Stimulated activated CD4-positive, alpha-beta T cell treated with anti-CD3 and anti-CD28 coated beads, TNF-alpha, amount 100 ng/mL, for 24 hours (primary cell): ENCODE results near the gene HCK.

Experiments
- DNase-seq, 3 experiments: peaks; one replicate each; pipeline ENCODE4 v3.0.0-alpha.2; 2020; ENCODE audit warnings: low read depth in 3 of 3

Gene HCK

GRCh38 chr20:32057656-32058184 lies 5.7 kb downstream of the HCK start:
- DNase-seq: no peak

- DNase-seq: no peak
These were observed 7.1 kb downstream of the HCK start for GRCh38 chr20:32059189-32059588.

- DNase-seq: no peak
These were observed 10.7 kb downstream of the HCK start for GRCh38 chr20:32062776-32063170.

DNA sequence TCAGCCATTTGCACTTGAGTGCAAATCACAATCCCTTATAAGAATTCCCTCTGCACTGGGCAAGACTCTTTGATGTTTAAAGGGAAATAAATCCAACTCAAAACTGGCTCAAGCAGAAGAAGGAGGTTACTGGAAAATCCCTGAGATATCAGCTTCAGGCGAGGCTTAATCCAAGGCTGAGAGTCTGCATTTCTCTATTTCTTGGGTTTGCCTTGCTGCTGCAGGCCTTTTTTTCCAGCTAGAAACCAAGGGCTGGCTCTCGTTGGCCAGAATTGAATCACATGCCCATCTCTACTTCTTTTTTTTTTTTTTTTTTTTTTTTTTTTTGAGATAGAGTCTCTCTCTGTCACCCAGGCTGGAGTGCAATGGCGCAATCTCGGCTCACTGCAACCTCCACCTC lies 11.7 kb downstream of the HCK start:
- DNase-seq: no peak

DNA sequence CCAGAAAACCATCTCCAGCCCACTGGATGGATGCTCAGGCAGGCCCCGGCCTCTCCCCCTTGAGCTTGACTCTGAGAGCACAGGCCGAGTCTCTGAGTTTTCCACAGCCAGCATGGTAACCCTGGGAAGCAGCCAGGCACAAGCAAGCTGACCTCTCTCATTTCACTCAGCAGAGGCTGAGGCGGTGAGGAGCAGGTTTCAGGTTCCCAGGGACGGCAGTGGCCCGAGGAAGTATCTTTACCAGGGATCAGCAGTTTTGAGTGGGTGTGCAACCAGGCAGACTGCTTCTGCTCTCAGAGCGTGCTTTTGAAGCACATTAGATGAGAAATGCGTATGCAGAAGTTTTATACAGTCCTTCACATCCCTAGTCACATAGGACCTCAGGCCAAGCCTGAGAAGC lies 12.6 kb downstream of the HCK start:
- no peak for DNase-seq

DNA sequence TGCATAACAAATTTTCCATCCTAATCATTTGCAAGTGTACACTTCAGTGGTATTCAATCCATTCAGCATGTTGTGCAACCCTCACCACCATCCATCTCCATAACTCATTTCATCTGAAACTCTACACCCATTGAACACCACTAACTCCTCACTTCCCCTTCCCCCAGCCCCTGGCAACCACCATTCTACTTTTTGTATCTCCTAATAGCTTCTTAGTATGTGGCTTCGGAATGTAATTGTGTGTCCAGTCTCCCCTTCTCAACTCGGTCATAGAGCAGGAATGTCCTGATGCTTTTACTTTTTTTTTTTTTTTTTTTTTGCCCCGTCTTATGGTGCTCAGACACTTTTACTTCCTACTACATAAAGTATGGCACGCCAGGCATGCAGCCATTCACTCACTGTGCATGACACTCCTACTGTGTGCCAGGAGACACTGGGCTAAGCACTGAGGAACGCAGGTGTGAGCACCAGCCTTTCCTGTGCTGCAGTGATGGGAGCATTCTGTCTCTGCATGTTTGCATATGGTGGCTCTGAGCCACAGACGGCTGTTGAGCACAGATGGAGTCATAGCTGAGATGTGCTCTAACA lies 15.3 kb downstream of the HCK start:
- no peak for DNase-seq

- no peak for DNase-seq
These were observed 16.1 kb downstream of the HCK start for GRCh38 chr20:32068174-32068573.

DNA sequence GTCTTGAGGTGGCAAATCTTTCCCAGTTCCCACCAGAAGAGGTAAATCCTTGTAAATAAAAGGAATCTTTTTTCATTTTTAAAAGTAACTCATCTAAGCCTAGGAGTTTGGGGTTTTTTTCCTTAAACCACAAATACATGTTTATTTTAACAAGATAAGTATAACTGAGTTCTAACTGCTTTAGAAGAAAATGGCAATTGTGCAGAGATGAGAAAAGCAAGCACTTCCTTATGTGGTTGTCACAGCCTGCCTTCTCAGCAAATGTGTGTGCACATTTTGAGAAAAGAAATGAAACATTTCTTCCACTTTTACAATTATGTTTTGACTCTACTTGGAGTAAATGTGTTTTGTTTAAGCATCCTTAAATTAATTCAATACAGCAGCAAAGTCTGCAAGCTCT lies 17.7 kb downstream of the HCK start:
- DNase-seq: no peak

- DNase-seq: no peak
These were observed 18.2 kb downstream of the HCK start for GRCh38 chr20:32070282-32070681.

DNA sequence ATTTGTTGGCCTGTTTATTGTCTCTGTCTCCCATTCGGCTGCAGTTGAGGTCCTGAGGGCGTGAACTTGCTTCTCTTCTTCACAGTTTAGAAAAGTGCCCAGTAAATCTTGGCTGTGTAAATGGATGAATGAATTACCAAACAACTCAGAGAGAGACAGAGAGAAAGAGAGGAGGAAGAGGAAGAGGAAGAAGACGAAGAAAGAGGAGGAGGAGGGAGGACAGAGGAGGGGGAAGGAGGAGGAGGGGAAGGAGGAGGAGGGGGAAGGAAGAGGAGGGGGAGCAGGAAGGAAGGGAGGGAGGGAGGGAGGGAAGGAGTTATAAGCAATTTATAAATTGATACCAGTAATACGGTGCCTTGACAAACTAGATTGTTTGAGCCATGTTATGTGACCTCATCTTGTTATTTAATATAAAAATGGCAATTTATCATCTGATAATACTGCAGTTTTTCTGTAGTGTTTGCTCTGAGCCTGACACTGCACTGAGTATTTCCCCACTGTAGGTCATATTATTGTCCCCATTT lies 18.7 kb downstream of the HCK start:
- no peak for DNase-seq

DNA sequence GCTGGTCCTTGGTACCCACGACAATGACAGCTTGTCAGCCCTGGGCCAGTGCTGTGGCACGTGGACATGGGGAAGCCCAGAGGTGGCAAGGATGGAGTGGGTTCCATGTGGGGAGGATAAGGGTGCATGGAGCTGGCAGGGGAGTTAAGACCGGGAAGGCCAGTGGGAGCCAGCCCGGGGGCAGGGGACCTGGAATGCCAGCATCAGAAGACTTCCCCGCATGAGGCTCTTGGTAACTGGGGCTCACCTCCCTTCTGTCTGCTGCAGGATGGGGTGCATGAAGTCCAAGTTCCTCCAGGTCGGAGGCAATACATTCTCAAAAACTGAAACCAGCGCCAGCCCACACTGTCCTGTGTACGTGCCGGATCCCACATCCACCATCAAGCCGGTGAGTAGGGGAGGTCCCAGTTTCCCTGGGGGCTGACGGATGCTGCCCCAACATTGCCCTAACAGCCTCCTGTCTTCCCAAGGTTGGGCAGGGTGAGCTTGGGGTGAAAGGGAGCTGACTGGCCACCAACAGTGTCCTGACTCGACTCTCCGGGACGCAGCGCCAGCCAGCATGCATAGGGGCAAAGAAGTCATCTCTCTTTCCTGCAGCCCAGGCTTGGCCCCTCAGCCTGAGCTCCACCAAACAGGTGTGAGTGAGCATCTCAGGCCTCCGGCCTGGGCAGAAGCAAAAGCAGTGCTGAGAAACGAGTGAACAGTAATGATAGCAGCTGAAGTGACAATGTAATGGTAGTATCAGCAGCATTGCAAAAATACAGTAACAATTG lies 19.5 kb downstream of the HCK start:
- no peak for DNase-seq

DNA sequence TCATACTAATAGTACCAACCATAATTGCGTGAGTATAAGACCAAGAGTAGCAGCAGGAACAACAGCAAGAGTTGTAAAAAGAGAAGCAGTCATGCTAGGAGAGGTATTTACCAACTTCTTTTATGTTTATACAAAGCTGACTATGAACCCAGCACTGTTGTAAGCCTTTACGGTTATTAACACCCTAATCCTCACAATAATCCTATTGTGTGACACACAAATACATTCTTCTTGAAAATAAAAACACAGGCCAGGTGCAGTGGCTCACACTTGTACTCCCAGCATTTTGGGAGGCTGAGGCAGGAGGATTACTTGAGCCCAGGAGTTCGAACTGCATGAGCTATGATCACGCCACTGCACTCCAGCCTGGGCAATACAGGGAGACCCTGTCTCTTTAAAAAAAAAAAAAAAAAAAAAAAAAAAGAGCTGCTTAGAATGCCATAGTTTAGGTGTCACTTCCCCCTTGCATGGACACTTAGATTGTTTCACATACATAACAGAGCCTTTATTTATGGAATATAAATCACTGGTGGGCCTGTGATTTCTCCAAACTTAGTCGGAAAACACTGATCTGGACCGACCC lies 20.2 kb downstream of the HCK start:
- DNase-seq: no peak

- DNase-seq: no peak
These were observed 23.5 kb downstream of the HCK start for GRCh38 chr20:32075534-32075933.

DNA sequence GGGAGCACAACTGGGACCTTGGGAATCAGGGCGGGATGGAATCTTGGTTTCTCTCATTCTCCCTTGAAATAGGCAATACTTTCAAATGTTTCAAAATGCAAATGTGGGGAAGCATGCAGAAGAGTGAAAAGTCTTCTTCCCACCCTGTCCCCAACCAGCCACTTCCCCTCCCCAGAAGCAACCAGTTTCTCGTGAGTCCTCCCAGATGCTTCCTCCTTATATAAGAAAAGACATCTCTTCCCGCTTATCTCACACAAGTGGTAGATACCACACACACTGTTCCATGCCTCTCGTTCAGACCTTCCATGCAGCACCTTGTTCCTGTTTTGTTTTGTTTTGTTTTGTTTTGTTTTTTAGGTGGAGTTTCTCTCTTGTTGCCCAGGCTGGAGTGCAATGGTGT lies 25.1 kb downstream of the HCK start:
- no peak for DNase-seq

DNA sequence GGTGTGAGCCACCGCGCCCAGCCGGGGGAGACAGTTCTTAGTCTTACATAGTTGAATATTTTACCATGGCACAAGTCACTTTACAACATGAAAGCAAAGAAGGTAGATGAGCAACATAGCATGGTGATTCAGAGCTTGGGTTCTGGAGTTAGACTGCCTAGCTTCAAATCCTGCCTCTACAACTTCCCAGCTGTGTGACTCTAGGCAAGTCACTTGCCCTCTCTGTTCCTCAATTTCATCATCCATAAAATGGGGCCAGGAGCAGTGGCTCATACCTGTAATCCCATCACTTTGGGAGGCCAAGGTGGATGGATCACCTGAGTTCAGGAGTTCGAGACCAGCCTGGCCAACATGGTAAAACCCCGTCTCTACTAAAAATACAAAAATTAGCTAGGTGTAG lies 26.3 kb downstream of the HCK start:
- no peak for DNase-seq

GRCh38 chr20:32078791-32079190 lies 26.7 kb downstream of the HCK start:
- DNase-seq: no peak

GRCh38 chr20:32079655-32080109 lies 27.6 kb downstream of the HCK start:
- no peak for DNase-seq

GRCh38 chr20:32080783-32081182 lies 28.7 kb downstream of the HCK start:
- DNase-seq: no peak

GRCh38 chr20:32083469-32083868 lies 31.4 kb downstream of the HCK start:
- DNase-seq: no peak

- no peak for DNase-seq
These were observed 35.0 kb downstream of the HCK start for GRCh38 chr20:32087070-32087469.

DNA sequence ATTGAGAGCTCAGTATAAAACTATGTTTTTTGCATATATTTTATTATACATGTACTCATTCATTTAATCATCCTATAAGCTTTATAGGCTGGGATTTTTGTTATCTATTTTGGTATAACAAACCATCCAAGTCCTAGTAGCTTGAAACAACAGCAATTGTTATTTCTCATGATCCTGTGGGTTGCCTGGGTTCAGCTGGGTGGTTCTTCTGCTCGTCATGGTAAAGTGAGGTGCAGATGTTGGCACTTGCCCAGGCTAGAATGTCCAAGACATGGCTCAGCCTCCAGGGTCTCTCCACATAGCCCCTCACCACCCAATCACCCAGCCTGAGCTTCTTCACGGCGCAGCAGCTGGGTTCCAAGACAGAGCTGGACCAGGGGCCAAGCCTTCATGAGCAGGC lies 36.7 kb downstream of the HCK start:
- DNase-seq: no peak

DNA sequence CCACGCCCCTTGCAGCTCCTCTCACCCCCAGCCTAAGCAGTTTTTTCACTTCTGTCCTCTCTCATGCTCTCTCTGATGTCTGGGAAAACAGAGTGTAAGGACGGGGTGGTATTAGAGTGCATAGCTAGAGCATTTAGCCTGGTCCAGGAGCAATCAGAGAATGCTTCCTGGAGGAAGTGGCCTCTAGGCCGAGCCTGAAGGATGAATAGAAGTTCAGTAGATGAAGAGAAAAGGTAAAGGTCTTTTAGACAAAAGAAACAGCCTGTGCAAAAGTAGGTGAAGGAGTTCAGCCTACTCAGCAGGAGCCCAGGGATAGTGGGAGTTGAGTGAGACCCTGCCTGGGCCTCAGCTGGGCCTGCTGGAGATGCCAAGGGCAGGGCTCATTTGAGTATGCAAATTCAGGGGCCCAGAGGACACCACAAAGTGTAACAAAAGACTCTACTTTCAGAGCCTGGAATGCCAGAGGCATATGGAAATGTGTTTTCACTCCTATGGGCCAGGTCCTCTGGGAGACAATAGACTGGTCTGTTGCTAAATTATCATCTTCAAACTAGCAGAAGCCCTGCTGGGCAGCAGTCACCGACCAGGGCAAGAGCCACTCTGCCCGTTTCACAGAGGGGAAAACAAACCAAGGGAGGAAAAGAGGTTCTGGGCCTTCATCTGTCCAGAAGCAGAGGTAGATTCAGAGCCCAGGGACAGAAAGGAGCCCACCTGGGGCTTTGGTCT lies 37.8 kb downstream of the HCK start:
- DNase-seq: no peak
